ENCODE measurements around the gene UBE2Q1.

GRCh38 chr1:154514066-154514553 lies 44.4 kb downstream of the UBE2Q1 start:
- TF ChIP-seq CTCF (IDR thresholded peaks at IDR 0.05) (no peak), POLR2A (IDR thresholded peaks at IDR 0.05) (no peak), EP300 (IDR thresholded peaks at IDR 0.05) (no peak)
